ENCODE measurements around the gene PRPF31.
A peak's percentile ranks its signal among the peaks of the same experiment; 100 is the strongest.

Gene PRPF31

DNA sequence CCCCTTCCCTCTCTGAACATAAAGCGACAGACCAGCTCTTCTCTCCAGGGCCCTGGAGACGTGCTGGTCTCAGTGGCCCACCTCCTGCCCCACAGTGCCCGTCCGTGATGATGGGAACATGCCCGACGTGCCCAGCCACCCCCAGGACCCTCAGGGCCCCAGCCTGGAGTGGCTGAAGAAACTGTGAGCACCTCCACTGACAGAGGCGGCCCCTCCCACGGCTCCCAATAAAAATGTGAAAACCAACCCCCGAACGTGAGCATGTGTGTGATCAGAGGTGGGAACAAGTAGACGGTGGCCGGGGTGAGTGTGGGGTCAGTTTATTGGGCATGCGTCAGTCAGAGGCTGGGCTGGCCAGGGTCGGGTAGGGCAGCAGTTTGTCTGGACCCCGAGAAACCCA is 8.8 kb upstream of the PRPF31 start:
- no peak for DNase-seq

DNA sequence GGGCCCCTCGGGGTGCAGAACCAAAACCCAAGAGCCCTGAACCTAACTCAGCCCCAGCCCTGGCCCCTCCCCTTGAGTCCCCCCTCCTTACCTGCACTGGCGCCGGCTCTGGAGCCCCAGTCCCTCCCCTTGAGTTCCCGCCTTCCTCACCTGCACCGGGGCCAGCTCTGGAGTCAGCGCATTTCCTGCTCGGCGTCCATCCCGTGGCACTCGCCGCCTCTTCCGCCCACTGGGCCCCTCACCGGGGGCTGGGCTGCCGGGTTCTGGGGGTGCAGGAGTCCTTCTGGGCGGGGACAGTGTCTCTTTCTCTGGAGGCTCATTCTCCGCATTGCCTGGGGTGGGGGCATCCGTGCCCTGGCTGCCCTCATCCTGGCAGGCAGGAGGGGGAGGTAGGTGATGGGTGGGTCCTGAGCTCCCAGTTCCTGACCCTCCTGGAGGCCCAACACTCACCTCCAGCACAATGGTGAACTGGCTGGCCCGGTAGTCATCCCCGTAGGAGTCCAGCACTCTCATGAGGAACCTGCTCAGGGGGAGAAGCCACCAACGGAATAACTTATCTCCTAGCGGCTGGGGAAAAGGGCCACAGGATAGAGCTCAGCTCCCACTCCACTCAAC is 7.6 kb upstream of the PRPF31 start:
- DNase-seq, result no peak

DNA sequence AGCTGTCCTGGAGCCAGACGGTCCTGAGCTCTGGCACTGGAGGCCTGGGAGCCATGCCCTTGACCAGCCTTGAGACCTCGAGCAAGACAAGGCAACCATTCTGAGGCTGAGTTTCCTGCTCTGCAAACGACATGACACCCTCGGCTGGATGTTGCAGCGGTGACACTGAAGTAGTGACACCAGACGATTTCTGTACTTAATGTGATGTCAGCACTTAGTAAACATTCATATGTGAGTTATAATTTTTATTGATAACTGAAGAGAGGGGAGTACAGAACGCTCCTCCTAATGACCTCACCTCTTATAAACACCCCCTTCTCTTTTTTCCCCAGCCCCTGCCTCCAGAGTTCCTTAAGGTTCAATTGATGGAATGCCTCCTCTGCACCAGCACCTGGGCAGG is 7.1 kb upstream of the PRPF31 start:
- DNase-seq, result no peak

DNA sequence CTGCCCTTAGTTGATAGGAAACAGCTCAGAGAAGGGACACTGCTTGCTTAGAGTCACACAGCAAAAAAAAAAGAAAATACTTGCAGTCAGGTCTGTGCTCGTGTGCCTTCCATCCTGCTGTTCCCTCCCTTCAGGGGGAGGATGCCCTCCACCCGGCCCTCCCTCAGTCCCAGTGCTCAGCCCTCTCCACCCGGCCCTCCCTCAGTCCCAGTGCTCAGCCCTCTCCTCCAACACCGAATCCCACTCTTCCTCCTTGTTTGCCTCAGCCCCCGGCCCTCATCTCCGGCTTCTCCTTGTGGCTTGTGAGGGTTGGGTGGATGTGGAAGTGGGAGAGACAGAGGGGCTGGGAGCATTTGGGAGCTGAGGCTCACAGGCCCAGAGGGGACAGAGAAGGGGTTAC is 5.9 kb upstream of the PRPF31 start:
- no peak for DNase-seq

DNA sequence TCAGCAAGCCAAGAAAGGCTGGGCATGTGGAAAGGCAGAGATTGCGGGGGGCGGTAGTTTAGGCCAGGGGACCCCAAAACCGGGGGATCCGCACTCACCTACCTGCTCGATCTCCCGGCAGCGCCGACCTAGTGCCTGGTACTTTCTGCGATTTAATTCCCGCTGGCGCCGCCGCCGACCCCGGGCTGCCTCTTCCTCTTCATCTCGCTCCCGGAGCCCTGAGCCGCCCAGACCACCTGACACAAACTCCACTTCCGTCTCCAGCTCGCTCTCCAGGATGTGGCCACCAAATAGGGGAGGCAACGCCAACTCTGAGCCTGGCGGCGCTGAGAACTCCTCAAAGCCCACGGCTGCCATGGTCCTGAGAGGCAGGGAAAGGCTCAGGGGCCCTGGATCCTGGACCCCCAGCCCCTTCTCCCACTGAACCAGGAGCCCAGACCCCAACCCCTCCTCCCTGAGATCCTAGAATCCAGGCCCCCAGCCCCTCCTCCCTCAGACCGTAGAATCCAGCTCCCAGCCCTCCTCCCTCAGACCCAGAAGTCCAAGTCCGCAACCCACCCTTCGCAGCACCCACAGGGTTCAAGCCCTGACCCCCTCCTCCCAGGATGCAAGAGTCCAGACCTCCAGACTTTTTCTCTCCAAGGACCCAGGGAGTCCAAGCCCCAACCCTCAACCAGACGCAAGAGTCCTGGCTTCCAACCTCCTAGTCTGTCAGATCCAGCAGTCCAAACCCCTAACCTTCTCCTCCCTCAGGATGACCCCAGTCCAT is 1.0 kb upstream of the PRPF31 start:
- DNase-seq, result peak in 29 of 51 donors; percentile 3 to 49 (median 32)

DNA sequence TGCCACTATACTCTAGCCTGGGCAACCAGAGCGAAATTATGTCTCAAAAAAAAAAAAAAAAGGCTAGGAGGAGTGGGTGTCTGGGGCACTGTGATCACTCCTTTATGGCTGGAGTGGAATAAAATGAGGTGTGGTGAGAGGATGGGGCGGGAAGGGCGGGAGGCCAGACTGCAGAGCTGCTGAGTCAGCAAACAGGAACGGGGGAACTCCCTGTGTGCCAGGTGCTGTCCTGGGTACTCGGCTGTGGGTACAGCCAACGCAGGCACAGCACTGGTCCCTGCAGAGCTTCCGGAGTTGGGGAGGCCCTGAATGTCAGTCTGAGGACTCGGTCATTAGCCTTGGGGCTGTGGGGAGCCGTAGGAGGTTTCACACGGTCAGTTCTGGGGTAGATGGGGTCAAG is 5.7 kb downstream of the PRPF31 start:
- no peak for DNase-seq

DNA sequence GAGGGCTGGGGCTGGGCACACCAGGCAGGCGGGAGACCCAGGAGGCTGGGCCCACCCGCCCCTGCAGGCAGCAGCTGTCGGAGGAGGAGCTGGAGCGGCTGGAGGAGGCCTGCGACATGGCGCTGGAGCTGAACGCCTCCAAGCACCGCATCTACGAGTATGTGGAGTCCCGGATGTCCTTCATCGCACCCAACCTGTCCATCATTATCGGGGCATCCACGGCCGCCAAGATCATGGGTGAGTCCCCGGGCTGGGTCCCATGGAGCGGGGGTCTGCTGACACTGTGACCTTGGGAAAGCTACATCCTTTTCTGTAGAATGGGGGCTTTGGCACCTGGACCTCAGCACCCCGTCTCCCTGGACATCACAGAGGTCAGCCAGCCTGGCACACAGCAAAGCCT is 8.1 kb downstream of the PRPF31 start:
- no peak for DNase-seq

DNA sequence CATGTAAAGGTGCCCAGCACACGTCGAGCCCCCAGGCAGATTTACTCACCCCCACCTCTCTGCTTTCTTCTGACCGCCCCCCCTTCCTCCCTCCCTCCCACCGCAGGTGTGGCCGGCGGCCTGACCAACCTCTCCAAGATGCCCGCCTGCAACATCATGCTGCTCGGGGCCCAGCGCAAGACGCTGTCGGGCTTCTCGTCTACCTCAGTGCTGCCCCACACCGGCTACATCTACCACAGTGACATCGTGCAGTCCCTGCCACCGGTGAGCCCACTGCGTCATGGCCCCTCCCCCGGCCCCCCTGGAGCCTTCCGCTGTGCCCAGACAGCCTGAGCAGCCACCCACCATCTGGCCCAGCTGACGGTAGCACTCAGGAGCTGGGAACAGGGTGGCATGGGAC is 8.8 kb downstream of the PRPF31 start:
- DNase-seq, result no peak

DNA sequence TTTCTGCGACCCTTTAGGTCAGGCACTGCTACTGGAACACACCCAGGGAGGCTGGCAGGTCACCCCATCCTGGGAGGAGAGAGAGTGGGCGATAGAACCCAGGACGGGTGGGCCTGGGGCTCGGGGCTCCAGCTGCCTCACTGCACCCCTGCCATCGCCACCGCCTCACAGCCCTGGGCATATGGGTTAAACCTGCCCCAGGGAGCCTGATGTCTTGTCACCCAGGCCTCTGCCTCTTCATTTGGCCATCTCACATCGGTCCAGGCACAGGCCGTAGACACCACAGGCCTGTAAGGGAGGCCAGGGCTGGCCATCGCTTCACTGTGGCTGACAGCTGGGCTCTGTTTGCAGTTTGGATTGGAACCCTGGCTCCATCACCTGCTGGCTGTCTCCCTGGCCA is 10.2 kb downstream of the PRPF31 start:
- DNase-seq, result no peak

DNA sequence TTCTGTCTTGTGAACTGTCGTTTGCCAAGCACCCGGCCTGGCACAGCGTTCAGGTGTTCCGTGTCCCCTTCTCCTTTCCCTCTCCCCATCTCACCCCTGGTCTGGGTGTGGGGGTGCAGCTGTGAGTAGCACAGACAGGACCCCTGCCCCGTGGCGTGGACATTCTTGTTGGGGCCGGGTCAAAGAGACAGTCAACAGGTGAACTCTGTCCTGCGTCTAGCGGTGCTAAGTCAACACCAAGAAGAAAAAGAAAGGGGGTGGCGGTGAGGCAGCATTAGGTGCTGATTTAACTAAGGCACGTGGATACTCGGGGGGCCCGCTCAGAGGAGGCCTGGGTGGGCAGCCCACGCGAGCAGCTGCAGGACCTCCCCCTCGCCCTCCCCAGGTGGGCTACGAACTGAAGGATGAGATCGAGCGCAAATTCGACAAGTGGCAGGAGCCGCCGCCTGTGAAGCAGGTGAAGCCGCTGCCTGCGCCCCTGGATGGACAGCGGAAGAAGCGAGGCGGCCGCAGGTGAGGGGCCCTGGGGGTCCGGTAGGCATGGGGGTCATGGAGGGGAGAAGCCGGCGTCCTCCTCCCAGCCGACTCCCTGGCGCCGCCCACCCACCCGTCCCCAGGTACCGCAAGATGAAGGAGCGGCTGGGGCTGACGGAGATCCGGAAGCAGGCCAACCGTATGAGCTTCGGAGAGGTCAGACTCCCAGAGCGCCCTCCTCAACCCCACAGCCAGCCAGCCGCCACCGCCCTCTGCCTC is 12.3 kb downstream of the PRPF31 start:
- no peak for DNase-seq

DNA sequence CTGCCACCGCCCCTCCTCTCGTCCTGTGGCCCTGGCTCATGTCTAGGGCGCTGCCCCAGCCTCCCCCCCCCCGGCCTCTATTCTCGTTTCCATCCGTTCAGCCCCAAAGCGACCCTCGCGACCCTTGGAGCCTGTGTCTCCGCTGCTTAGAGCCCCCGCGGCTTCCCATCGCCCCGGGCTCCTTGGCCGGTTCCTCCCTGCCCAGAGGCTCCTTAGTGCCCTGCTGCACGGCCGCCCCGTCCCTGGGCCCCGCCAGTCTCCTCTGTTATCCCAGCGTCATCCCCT is 12.8 kb downstream of the PRPF31 start:
- no peak for DNase-seq

DNA sequence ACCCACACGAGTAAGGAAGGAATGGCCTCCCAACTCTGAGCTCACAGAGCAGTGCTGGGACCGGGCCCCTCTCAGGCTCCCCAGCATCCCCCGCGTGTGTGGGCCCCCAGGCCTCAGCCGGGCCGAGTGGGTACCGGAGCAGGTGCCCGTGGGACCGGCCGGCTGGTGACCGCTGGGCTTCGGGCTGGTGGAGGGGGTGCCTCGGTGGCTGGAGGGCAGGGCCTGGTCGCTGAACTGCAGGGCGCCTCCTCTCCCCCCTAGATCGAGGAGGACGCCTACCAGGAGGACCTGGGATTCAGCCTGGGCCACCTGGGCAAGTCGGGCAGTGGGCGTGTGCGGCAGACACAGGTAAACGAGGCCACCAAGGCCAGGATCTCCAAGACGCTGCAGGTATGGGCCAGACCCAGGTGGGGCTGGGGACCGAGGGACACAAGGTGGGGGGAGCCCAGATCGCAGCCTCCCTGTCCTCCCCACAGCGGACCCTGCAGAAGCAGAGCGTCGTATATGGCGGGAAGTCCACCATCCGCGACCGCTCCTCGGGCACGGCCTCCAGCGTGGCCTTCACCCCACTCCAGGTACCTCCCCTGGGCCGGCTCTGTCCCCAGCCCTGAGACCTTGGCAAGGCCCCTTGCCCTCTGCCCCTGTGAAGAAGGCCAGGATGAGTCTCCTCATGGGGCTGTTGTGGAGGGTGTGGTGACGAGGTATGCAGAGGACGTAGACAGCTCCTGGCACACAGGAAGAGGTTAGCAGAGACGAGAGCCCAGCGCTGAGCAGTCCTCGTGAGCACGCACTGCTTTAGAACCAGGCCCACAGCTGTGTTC is 13.5 kb downstream of the PRPF31 start:
- no peak for DNase-seq

DNA sequence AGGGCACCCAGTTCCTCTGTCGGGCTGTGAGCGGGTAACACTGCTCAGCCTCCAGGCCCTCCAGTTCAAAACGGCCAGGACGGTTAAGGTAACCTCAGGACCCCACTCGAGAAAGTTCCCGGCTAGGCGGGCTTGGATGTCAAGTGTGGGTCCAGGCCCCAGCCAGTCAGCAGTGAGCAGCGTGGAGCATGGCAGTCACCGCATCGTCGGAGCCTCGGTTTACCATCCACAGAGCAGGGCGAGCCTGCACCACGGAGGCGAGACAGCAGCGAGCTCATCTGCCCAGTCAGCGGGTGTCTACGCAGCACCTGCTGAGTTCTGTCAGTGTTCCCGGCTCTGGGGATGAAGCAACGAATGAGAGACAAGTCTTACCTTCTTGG is 14.1 kb downstream of the PRPF31 start:
- DNase-seq, result no peak

DNA sequence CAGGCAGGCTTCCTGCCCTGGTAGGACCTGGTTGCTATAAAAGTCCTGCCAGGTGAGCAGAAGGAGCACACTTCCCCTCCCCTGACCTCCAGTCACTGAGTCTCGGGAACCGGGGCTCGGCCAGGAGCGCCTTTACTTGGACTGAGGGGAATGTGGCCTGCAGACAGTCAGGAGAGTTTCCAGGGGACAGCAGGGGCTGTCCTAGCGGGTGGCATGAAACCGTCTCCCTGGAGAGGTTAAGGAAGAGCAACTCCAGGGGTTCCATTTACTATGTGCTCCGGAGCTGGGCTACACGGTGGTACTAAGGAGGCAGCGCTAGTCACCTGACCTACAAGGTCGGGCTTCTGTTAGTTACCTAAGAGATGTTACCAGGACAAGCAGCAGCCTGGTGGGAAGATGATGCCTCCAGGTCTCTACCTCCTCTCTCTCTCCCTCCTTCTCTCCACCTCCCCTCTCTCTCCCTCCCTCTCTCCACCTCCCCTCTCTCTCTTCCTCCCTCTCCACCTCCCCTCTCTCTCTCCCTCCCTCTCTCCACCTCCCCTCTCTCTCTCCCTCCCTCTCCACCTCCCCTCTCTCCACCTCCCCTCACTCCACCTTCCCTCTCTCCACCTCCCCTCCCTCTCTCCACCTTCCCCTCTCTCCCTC is 17.9 kb downstream of the PRPF31 start:
- DNase-seq, result peak in 9 of 51 donors; percentile 0 to 50 (median 19)

DNA sequence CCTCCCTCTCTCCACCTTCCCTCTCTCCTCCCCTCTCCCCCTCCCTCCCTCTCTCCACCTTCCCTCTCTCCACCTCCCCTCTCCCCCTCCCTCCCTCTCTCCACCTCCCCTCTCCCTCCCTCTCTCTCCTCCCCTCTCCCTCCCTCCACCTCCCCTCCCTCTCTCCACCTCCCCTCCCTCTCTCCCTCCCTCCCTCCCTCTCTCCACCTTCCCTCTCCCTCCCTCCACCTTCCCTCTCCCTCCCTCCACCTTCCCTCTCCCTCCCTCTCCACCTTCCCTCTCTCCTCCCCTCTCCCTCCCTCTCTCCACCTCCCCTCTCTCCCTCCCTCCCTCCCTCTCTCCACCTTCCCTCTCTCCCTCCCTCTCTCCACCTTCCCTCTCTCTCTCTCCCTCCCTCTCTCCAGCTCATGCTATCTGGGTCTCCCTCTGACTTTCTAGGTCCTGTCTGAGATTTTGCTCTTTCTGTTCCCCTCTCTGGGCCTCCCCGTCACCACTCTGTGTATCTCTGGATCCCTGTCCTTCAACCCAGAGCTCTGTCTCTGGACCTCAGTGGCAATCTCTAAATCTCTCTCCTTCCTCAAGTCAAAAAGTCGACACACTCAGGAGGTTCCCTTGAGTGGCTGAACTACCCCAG is 18.5 kb downstream of the PRPF31 start:
- no peak for DNase-seq

DNA sequence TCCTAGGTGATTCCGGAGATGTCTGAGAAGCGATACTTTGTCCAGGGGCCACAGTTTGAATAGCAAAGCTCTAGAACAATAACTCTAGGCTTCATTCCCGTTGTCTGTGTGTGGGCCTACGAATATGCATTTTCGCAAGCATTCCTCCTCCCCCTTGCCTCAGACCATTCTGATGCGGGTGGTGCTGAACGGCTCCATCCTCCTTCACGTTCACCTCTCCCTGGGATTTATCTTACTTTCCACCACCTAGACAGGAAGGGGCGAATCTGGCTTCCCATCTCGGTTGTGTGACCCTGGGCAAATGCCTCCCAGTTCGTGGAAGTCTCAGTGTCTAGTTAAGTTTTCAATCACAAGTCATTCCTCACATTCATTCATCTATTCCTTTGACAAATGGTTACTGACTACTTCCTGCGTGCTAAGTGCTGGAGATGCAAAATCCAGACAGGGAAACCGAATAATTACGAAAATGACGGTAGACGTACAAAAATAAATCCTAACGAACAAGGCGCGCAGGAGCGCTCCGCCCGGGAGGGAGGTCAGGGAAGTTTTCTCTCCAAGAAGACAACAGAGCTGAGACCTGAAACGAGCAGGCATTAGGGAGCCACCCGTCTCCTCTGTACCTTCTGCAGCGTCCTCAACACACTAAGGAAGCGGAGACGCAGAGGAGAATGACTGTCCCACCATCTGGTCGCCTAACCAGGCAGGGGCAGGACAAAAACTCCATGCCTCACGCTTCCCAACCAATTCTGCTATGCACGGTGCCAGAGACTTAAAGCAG is 20.7 kb downstream of the PRPF31 start:
- peak in 1 of 51 donors; percentile 26 for DNase-seq

DNA sequence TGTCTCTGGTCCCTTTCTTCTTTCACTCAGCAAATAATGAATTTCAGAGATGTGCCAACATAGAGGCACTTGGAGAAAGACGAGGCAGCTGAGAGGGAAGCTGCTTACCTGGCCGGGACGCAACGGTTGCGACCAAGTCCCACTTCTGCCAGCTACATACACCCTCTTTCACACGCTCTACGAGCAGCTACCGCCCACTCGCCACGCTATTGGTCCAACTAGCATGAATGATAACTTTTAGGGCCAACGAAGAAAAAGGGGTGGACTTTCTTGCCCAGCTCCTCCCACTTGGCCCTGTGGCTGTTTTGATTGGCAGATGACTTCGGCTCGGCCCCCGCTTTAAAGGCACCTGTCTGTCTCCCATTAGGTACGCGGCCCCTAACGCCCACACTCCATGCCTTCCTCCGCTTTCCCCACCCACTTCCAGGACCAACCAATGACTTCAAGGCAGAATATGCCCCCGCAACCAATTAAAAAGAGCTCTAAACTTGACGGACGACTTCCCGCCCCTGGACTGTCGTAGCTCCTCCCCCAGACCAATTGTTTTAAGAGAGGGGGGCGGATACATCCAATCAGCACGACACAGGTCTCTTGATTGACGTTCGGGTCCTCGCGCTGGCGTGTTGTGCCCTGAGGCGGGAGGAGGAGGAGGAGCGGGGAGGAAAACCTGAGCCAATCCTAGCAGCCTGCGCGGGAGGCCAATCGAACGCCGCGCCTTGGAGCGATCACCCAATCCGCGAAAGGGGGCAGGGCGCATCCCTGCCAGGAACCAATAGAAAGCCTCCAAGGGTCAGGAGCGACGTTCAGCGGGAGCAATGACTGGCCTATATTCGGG is 21.5 kb downstream of the PRPF31 start:
- peak; percentile 82 to 100 (median 100) for DNase-seq

DNA sequence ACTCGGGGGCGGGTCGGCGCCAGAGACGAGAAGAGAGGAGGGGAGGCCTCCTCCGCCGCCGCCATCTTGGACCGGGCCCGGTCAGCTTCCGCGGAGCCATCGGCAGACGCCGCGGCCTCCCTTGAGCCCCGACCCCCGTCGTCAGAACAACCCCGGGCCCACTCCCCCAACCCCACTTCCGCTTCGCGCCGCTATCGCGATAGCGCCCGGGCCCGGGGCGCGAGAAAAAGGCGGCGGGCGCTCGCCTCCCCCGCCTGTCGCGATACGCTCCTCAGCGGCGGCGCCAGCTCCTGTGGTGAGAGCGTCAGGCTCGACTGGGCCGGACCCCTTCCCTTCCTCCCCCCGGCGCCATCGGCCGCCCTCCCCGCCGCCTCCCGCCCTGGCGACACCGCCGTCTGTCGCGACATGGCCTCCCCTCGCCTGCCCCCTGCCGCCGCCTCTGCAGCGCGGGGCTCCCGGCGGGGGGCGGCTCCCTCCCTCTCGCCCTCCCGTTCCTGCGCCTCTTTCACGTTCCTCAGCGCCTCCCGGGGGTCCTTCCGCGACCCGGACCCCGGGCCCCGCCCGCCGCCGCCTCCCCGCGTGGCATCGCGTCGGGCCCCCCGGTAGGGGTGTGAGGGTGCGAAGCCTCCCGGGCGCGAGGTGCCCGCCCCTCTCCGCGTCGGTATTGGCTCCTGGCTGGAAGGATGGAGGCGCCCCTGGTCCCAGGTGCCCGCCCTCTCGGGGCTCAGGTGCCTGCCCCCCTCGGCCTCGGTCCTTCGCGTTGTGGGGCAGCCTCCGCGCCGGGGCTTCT is 22.3 kb downstream of the PRPF31 start, which contains the start of gene CNOT3:
Gene CNOT3 (plus strand): TSS at position 64 of the 790 bp plus-strand sequence. CDS start 5,217 bp downstream, outside the sequence.
- DNase-seq, result peak in 2 of 51 donors; percentile 6 to 33
